Fibroblast of mammary gland (primary cell): ENCODE data around the gene B3GNT5.

ENCODE experiments used
- DNase-seq: peaks from one replicate; pipeline ENCODE4 v3.0.0-alpha.2; 2010; ENCODE audit warnings: low read depth
- H3K4me3 ChIP-seq: 2 replicates; pipeline ENCODE4 v1.5.1; 2011; ENCODE audit warnings: low read depth, mild to moderate bottlenecking, low read length, moderate library complexity; ENCODE audit not compliant: control insufficient read depth
- TF ChIP-seq, protein P1 (sequence below): conservative IDR thresholded peaks from 2 replicates; pipeline ENCODE4 v1.5.1; 2011; ENCODE audit warnings: low read depth, low read length, inconsistent platforms; ENCODE audit not compliant: control insufficient read depth, insufficient read depth

The B3GNT5 gene

DNA sequence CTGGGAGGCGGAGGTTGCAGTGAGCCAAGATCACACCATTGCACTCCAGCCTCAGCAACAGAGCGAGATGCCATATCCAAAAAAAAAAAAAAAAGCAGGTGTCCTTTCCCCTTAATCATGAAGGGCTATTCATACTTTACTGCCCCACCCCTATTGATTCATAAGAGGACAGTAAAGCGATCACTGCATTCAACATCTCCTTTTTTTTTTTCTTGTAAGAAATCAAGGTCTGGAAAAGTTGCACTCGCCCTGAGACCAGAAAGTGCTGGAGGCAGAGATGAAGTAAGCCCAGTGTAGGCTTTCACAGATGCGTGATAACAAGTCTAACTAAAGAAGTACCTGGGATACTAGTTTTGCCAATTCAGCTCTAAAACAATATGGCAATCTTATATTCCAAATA is 24.2 kb downstream of the B3GNT5 start:
- TF ChIP-seq, protein P1, sequence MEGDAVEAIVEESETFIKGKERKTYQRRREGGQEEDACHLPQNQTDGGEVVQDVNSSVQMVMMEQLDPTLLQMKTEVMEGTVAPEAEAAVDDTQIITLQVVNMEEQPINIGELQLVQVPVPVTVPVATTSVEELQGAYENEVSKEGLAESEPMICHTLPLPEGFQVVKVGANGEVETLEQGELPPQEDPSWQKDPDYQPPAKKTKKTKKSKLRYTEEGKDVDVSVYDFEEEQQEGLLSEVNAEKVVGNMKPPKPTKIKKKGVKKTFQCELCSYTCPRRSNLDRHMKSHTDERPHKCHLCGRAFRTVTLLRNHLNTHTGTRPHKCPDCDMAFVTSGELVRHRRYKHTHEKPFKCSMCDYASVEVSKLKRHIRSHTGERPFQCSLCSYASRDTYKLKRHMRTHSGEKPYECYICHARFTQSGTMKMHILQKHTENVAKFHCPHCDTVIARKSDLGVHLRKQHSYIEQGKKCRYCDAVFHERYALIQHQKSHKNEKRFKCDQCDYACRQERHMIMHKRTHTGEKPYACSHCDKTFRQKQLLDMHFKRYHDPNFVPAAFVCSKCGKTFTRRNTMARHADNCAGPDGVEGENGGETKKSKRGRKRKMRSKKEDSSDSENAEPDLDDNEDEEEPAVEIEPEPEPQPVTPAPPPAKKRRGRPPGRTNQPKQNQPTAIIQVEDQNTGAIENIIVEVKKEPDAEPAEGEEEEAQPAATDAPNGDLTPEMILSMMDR = no peak
- no peak for DNase-seq
- H3K4me3 ChIP-seq = no peak overlapping the region

DNA sequence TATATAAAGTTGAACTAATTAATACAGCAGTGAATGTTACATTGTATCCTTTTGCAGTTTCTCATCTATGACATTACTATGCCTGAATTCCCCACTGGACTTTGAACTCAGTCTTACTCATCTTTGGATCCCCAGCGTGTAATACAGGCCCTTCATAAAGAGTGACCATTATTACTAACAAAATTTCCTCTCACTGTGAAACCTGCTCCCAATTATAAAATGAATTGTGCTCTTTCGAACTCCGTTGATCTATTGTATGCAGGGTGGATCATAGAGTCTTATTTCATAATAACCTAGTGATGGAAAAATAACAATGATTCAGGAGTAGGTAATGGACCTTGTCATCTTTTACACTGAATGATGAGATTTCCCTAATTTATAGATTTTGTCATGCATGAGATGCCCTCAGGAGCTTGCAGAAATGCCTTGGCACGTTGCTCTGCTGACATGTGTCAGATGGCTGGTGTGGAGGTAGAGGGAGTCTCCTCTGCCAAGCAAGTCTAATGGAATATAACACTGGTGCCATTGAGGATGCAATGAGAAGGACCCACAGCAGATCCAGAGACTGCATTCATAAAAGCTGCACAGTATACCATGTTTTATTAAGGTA is 25.5 kb downstream of the B3GNT5 start:
- TF ChIP-seq, protein P1 = no peak
- peak; percentile 95 for DNase-seq
- no peak overlapping the region for H3K4me3 ChIP-seq

DNA sequence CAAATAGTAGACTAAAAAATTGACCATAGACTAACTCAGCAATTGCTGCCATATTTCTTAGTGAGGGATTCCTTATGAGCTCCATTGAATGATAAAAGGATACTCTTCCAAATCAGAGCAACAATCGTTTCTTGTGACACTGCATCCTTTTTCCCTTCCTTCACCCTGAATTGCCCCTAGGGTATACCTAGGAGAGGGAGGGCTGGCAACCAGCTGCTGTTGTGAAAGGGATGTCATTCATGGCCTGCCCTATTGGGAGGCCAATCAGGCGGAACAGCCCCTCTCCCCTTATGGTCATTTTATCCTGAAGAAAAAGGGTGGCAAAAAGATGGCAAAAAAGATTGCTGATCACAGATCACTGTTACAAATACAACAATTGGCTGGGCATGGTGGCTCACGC is 26.3 kb downstream of the B3GNT5 start:
- H3K4me3 ChIP-seq = no peak overlapping the region
- TF ChIP-seq, protein P1 = no peak
- no peak for DNase-seq

DNA sequence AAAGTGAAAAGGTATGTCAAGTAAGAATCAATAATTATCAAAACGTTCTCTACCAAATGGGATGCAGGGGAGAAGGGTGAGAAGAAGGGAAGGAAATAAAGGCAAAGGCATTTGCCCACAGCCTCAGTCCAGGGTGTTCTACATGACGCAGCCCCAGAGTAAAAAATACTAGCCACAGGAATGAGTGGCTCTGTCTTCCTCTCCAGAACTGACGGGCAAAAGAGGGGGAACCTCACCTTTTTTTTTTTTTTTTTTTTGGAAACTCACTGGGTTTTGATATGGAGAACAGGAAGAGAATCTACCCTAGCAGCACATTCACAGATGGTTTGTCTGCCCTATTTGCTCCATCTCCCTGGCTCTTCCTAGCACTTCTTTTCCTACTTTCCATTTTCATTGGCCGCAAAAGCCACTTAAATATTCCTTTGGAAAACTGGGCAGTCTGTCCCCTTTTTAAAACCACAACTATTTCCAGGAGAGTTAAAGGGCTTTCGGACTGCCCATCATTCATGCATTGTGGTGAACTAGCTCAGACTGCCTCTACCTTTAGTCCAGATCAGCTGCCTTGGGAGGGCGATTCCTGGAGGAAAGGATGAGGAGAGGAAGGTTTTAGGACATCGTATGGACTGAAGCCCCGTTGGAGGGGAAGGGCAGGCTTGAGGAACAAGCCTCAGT is 28.2 kb downstream of the B3GNT5 start:
- H3K4me3 ChIP-seq = no peak overlapping the region
- TF ChIP-seq, protein P1 = no peak
- no peak for DNase-seq

DNA sequence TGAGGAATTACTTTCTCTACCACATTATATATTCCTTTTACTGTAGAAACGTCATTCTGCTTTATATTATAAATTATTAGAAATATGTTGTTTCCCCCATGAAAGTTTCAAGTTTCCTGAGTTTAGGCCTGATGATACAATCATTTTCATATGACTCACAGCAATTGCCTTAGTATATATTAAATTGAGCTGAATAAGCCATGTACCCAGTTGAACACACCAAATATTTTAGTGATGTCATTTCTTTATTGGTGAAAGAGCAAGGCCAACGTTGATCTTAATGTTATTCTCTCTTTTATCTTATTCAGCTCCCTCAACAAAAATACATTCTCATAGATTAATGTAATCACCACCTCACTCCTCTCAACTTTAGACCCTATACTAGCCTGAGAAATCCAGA is 30.8 kb downstream of the B3GNT5 start:
- H3K4me3 ChIP-seq = no peak overlapping the region
- TF ChIP-seq, protein P1 = no peak
- DNase-seq = peak; percentile 79

GRCh38 chr3:183284570-183284969 is 31.5 kb downstream of the B3GNT5 start:
- no peak for DNase-seq
- TF ChIP-seq, protein P1 = no peak
- no peak overlapping the region for H3K4me3 ChIP-seq
